ENCODE data around the gene VEGFC.

Gene VEGFC

GRCh38 chr4:176758731-176759130, 34.0 kb downstream of the VEGFC start:
- no peak for DNase-seq

DNA sequence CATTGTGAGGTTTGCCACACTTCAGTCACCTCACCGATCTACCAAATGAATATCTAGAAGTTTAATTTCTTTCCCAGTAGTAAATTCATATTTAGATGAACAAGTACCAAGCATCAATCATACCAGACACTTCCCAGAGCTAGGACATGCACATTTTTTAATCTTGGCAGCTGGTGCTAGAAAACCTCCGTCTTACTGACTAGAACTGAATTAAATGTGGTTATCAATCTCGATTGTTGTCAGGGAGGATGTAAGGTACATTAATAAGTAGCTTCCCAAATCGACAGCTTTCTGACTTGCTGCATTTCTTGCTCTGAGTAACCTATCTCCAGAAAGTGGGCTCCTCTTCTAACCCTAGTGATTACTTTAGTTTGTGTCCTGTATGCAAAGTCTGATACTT, 34.4 kb downstream of the VEGFC start:
- DNase-seq: no peak

GRCh38 chr4:176755613-176756012, 37.1 kb downstream of the VEGFC start:
- no peak for DNase-seq

GRCh38 chr4:176755001-176755400, 37.7 kb downstream of the VEGFC start:
- DNase-seq: no peak

GRCh38 chr4:176753049-176753448, 39.7 kb downstream of the VEGFC start:
- DNase-seq: peak; percentile 8

GRCh38 chr4:176752191-176752749, 40.5 kb downstream of the VEGFC start:
- DNase-seq: no peak

GRCh38 chr4:176751061-176751460, 41.7 kb downstream of the VEGFC start:
- DNase-seq: no peak

GRCh38 chr4:176746846-176747245, 45.9 kb downstream of the VEGFC start:
- no peak for DNase-seq

GRCh38 chr4:176745902-176746301, 46.8 kb downstream of the VEGFC start:
- no peak for DNase-seq

DNA sequence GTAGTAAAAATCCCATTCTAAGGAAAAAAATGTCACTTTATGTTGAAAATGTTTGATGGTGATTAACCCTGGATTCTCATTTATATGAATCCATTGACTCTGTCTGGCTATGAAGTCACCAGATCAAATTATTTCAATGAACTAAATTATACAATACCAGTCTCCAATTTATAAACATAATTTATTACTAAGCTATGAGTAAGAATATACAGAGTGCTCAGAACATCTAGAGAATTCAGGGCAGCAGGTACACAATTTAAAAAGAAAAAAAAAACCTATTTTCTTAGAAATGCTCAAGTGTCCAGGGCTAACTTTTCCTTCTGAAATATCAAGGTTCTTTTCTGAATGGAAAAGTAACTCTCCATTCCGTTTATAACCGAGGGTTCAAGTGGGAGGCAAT, 48.6 kb downstream of the VEGFC start:
- no peak for DNase-seq

DNA sequence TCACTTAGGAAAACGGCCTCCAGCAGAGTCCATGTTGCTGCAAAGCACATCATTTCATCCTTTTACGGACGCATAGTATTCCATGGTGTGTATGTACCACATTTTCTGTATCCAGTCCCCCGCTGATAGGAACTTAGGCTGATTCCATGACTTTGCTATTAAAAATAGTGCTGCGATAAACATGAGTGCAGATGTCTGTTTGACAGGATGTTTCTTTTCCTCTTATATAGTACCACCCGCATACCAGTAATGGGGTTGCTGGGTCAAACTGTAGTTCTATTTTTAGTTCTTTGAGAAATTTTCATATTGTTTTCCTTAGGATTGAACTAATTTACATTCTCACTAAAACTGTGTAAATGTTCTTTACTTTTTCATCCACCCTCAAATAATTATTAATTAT, 50.5 kb downstream of the VEGFC start:
- no peak for DNase-seq

GRCh38 chr4:176741253-176741652, 51.5 kb downstream of the VEGFC start:
- peak; percentile 6 for DNase-seq

DNA sequence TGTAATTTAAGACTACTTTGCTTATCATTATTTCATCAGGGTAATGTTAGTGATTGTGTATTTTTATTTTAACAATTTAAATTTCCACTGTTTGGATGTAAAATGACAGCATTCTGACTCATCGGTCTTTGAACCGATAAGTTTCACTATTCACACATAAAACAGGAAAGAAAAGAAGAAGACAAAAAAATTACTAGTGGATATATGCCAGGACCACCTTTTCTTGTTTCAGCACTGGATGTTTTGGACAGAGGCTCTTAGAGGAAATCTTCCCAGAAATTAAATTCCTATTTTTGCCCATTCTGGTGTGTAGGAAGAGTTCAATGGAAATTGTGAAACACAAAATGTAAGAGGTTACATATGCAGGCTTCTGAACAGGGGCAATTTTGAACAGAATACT, 57.4 kb downstream of the VEGFC start:
- no peak for DNase-seq

GRCh38 chr4:176734461-176734860, 58.3 kb downstream of the VEGFC start:
- DNase-seq: no peak

DNA sequence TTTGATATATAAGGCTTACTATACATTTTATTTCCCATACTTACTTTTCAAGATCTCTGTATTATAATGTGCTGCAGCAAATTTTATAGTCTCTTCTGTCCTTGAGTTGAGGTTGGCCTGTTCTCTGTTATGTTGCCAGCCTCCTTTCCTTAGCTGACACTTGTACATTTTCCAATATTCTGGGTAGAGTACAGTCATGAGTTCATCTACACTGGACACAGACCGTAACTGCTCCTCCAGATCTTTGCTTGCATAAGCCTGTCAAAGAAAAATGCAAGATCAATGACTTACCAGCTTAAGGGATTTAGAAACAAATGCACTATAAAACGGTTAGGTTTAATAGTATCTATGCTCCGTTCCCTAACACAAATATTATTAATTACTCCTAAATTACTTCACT, 63.2 kb downstream of the VEGFC start:
- DNase-seq: no peak

DNA sequence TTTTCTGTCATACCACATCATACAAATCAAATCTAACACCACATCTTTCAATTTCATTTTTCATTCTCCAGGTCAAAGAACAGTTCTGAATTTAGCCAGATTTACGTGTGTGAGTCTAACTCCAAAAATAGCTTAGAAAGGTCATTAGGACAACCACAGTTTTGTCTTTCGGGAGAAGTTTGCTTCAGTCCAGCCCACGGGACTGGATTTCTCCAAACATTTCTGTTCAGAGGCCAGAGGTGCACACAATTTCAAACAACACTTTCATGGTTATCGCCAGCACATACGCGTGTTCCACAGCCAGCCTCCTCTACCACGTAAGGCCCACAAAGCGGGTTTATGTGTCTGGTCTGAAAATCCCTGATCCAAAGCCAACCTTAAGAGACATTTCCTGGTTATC, 65.9 kb downstream of the VEGFC start:
- DNase-seq: no peak

DNA sequence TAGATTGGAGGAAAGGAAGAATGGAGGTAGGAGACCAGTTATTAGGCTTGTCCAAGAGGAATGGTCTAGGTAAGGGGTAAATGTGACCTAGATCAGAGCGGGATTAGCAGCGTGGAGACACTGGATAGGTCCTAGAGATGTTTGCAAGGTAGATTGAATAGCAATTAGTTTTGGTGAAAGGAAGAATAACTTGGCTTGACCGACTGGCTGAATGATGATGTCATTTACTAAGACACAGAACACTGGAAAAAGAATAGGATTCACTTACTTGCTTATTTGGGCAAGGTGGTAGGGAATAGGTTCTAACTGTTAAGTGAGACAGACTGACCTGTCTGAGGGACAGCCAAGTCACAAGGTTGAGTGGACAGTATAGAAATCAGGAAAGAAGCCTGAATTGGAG, 71.3 kb downstream of the VEGFC start:
- DNase-seq: no peak

DNA sequence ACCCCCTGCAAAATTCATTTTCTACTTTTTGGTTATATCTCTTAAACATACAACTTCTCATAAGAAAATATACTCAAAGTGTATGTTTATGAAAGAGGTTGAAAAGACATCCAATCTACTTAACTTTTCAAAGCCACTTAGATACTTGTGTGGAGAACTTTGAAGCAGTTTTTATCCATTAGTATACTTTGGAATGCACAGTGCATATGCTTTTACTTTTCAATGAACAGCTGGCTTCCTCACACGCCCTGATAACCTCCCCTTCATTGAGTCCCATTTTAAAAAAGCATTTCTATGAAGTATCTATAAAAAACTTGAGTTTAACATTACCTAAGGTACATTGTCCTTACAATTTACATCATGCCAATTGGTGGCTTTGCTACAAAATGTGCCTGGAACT, 73.8 kb downstream of the VEGFC start:
- no peak for DNase-seq

GRCh38 chr4:176717237-176717636, 75.5 kb downstream of the VEGFC start:
- no peak for DNase-seq

- DNase-seq: no peak
These were observed 83.3 kb downstream of the VEGFC start for GRCh38 chr4:176709417-176709816.

GRCh38 chr4:176708771-176709311, 83.9 kb downstream of the VEGFC start:
- DNase-seq: no peak

- no peak for DNase-seq
These were observed 102.0 kb downstream of the VEGFC start for GRCh38 chr4:176690716-176691115.

GRCh38 chr4:176680668-176681180, 112.0 kb downstream of the VEGFC start:
- no peak for DNase-seq

- no peak for DNase-seq
These were observed 115.8 kb downstream of the VEGFC start for GRCh38 chr4:176676901-176677300.

GRCh38 chr4:176675810-176676209, 116.9 kb downstream of the VEGFC start:
- no peak for DNase-seq
